PC-9 (cell line): Measurements from ENCODE around the gene EPHB4. TPM values are rescaled to one million over a fixed set of nuclear protein-coding genes. Genes with fewer than 3 reads are reported as not detected.

Experiments
- BruUV-seq: library from RNA; stranded (reverse); fragments of 400-500 nt; replicated peaks from 2 replicates; lab custom pipeline; 2021; lab: Mats Ljungman, UMichigan
- CTCF ChIA-PET: fragments of 300-600 bp; sonication (Branson Sonifier 250); formaldehyde crosslinking; loops from one replicate; lab custom pipeline; 2022; ENCODE audit warnings: antibody characterized with exemption; lab: Charles Lee
- POLR2A ChIA-PET: fragments of 300-600 bp; sonication (Branson Sonifier 250); formaldehyde crosslinking; loops from one replicate; lab custom pipeline; 2022; ENCODE audit warnings: antibody characterized with exemption; ENCODE audit not compliant: unreplicated experiment; lab: Charles Lee
- DNase-seq, 2 experiments: peaks; one replicate each; pipeline versions ENCODE4 v3.0.0 to v3.0.0-alpha.2; 2015 to 2022; ENCODE audit warnings: mixed read lengths in 1 of 2
- H2AFZ ChIP-seq: fragments of 200-600 bp; sonication (generic); 2 replicates; pipeline ENCODE4 v1.8.1; 2017; ENCODE audit warnings: antibody characterized with exemption
- H3F3A ChIP-seq: fragments of 200-600 bp; sonication (generic); 2 replicates; pipeline ENCODE4 v1.8.1; 2017; ENCODE audit warnings: antibody characterized with exemption, mild to moderate bottlenecking, low read depth; ENCODE audit not compliant: insufficient read depth
- H3K27ac ChIP-seq: fragments of 200-600 bp; sonication (generic); 2 replicates; pipeline ENCODE4 v1.6.1; 2016; ENCODE audit warnings: mixed run types
- H3K27me3 ChIP-seq: fragments of 200-600 bp; sonication (generic); 2 replicates; pipeline ENCODE4 v1.6.1; 2016; ENCODE audit warnings: low read depth, mixed run types; ENCODE audit not compliant: insufficient read depth
- H3K36me3 ChIP-seq: fragments of 200-600 bp; sonication (generic); 2 replicates; pipeline ENCODE4 v1.6.1; 2016; ENCODE audit warnings: low read depth, mixed run types
- H3K4me1 ChIP-seq: fragments of 200-600 bp; sonication (generic); replicated peaks from 2 replicates; pipeline ENCODE4 v1.6.1; 2016; ENCODE audit warnings: mixed run types; ENCODE audit not compliant: insufficient read depth
- H3K4me2 ChIP-seq: fragments of 200-600 bp; sonication (generic); 2 replicates; pipeline ENCODE4 v1.6.1; 2017; ENCODE audit warnings: mixed run types
- H3K4me3 ChIP-seq: fragments of 200-600 bp; sonication (generic); 2 replicates; pipeline ENCODE4 v1.6.1; 2016; ENCODE audit warnings: mixed run types
- H3K79me2 ChIP-seq: fragments of 200-600 bp; sonication (generic); 2 replicates; pipeline ENCODE4 v1.6.1; 2017; ENCODE audit warnings: low read depth, mixed run types
- H3K9me2 ChIP-seq: fragments of 200-600 bp; sonication (generic); 2 replicates; pipeline ENCODE4 v1.8.1; 2017; ENCODE audit warnings: mild to moderate bottlenecking; ENCODE audit not compliant: insufficient read depth
- H3K9me3 ChIP-seq: fragments of 200-600 bp; sonication (generic); 2 replicates; pipeline ENCODE4 v1.8.1; 2016; ENCODE audit warnings: low read depth; ENCODE audit not compliant: insufficient read depth
- H4K20me1 ChIP-seq: fragments of 200-600 bp; sonication (generic); 2 replicates; pipeline ENCODE4 v1.8.1; 2017; ENCODE audit not compliant: insufficient read depth
- EZH2 ChIP-seq: fragments of 200-600 bp; sonication (generic); IDR thresholded peaks from 2 replicates; pipeline ENCODE4 v1.8.0; 2017; ENCODE audit warnings: antibody characterized with exemption, low read depth
- intact Hi-C: fragments of 100-400 bp; cut with micrococcal nuclease; formaldehyde crosslinking; loops from one replicate; pipeline ENCODE4 v1.10.0; 2022; ENCODE audit not compliant: unreplicated experiment
- total RNA-seq: library from RNA; stranded (reverse); gene quantifications from 2 replicates; pipeline ENCODE4 v1.2.3, GENCODE V29; 2021
- TF ChIP-seq, protein P1 (sequence below): fragments of 200-600 bp; sonication (generic); conservative IDR thresholded peaks from 2 replicates; pipeline ENCODE4 v1.6.1; 2017; ENCODE audit warnings: mixed run types, antibody characterized with exemption, mild to moderate bottlenecking, moderate library complexity

Gene EPHB4
- total RNA-seq, 1 experiment from 2014 or later, result 79.4 TPM

DNA sequence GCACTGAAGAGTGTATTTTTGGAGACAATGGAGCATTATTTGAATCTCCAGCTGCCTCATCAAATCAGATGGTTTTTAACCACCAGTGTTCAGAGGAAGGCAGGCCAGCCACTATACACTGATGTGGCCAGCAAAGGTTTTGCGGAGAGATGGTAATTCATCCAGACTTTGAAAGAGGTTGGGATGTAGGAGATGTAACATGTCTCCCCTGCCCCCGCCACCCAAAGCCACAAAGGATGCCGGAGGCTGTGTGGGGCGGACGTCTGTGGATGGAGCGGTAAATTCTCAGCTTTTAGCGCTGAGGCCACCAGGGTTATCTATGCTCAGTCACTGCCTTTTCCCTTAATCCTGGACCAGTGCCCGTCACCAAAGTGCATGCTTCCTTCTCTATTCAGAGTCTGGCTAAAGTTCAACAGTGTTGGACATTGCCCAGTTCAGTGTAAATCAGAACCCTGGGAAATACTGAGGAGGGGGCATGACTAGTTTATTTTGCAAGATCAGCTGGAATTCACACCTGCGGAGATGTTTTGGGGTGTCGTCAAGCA, 36.2 kb upstream of the EPHB4 start:
- H3K36me3 ChIP-seq, result no peaks in the 10 kb centered on the region
- peaks cover 15% of the 10 kb centered on the region for H3K79me2 ChIP-seq
- H3K27ac ChIP-seq, result no peak overlapping the region
- TF ChIP-seq, protein P1, sequence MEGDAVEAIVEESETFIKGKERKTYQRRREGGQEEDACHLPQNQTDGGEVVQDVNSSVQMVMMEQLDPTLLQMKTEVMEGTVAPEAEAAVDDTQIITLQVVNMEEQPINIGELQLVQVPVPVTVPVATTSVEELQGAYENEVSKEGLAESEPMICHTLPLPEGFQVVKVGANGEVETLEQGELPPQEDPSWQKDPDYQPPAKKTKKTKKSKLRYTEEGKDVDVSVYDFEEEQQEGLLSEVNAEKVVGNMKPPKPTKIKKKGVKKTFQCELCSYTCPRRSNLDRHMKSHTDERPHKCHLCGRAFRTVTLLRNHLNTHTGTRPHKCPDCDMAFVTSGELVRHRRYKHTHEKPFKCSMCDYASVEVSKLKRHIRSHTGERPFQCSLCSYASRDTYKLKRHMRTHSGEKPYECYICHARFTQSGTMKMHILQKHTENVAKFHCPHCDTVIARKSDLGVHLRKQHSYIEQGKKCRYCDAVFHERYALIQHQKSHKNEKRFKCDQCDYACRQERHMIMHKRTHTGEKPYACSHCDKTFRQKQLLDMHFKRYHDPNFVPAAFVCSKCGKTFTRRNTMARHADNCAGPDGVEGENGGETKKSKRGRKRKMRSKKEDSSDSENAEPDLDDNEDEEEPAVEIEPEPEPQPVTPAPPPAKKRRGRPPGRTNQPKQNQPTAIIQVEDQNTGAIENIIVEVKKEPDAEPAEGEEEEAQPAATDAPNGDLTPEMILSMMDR, result no peak
- no peak for TF ChIP-seq EZH2
- H3K9me2 ChIP-seq, result no peaks in the 10 kb centered on the region
- intact Hi-C loops, result no loop called here
- H3F3A ChIP-seq, result peaks cover 23% of the 10 kb centered on the region
- no peaks in the 10 kb centered on the region for H3K9me3 ChIP-seq
- no TSS peak for BruUV-seq
- H2AFZ ChIP-seq, result no peak overlapping the region
- no peak for DNase-seq
- CTCF ChIA-PET, result no interaction called here
- H3K4me1 ChIP-seq, result peaks cover 13% of the 10 kb centered on the region
- no peaks in the 10 kb centered on the region for H3K27me3 ChIP-seq
- H4K20me1 ChIP-seq, result no peaks in the 10 kb centered on the region
- POLR2A ChIA-PET, result no interaction called here
- no peak overlapping the region for H3K4me2 ChIP-seq
- H3K4me3 ChIP-seq, result no peak overlapping the region

DNA sequence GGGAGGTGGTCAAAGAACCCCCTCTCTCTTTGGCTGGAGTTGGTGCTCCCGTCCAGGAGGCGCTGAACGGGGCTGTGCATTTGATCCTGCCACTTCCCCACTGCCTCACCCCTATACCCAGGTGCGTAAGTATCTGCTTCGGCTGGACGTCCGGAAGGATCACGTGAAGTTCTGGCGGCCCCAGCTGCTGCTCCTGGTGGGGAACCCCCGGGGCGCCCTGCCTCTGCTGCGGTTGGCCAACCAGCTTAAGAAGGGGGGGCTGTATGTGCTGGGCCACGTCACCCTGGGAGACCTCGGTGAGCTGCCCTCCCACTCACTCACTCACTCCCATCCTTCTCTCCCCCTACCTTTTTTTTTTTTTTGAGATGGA, 34.3 kb upstream of the EPHB4 start:
- H3K36me3 ChIP-seq, result no peaks in the 10 kb centered on the region
- H3K79me2 ChIP-seq, result 0 out of 2 replicates have a peak, but pooled peaks cover 1% of the 10 kb centered on the region
- BruUV-seq, result no TSS peak
- intact Hi-C loops, result no loop called here
- TF ChIP-seq, protein P1, result no peak
- no peak for TF ChIP-seq EZH2
- H3K9me2 ChIP-seq, result no peaks in the 10 kb centered on the region
- peaks cover 19% of the 10 kb centered on the region for H3F3A ChIP-seq
- no peaks in the 10 kb centered on the region for H4K20me1 ChIP-seq
- ChIA-PET POLR2A (no interaction called here), CTCF (no interaction called here)
- no peak overlapping the region for H3K27ac ChIP-seq
- H3K27me3 ChIP-seq, result no peaks in the 10 kb centered on the region
- no peak overlapping the region for H3K4me2 ChIP-seq
- no peak for DNase-seq
- no peaks in the 10 kb centered on the region for H3K9me3 ChIP-seq
- peaks cover 5% of the 10 kb centered on the region; the same call in 1 of the 2 replicates for H3K4me1 ChIP-seq
- H2AFZ ChIP-seq, result no peak overlapping the region
- no peak overlapping the region for H3K4me3 ChIP-seq

DNA sequence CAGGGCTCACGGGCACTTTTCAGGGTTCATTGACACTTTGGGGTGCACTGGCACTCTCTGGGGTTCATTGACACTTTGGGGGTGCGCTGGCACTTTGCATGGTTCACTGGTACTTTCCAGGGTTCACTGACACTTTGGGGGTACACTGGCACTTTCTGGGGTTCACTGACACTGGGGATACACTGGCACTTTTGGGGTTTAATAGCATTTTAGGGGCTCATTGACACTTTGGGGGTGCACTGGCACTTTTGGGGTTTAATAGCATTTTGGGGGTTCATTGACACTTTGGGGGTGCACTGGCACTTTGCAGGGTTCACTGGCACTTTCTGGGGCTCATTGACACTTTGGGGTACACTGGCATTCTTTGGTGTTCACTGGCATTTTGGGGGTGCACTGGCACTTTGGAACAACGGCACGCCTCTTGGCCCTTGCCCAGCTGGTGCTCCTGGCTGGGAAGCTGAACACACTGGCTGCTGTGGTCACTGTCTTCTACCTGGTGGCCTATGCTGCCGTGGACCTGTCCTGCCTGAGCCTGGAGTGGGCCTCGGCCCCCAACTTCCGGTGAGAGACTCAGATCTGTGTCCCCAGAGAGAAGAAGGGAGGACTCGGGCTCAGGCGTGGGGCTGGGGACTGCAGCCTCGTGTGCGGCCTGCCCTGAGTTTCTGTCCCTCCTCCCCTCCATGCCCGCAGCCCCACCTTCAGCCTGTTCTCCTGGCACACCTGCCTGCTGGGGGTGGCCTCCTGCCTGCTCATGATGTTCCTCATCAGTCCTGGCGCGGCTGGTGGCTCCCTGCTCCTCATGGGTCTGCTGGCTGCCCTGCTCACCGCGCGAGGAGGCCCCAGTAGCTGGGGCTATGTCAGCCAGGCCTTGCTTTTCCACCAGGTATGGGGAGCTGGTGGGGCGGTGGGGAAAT, 33.6 kb upstream of the EPHB4 start:
- no peaks in the 10 kb centered on the region for H3K36me3 ChIP-seq
- H3K9me3 ChIP-seq, result no peaks in the 10 kb centered on the region
- TF ChIP-seq, protein P1, result no peak
- no peak for TF ChIP-seq EZH2
- H2AFZ ChIP-seq, result no peak overlapping the region
- H3K79me2 ChIP-seq, result no peaks in the 10 kb centered on the region
- CTCF ChIA-PET, result no interaction called here
- H3K4me1 ChIP-seq, result no peaks in the 10 kb centered on the region
- no peak overlapping the region for H3K27ac ChIP-seq
- no peak overlapping the region for H3K4me2 ChIP-seq
- intact Hi-C loops, result no loop called here
- H3K9me2 ChIP-seq, result no peaks in the 10 kb centered on the region
- H3F3A ChIP-seq, result peaks cover 14% of the 10 kb centered on the region
- H3K27me3 ChIP-seq, result no peaks in the 10 kb centered on the region
- no peaks in the 10 kb centered on the region for H4K20me1 ChIP-seq
- POLR2A ChIA-PET, result no interaction called here
- H3K4me3 ChIP-seq, result no peak overlapping the region
- BruUV-seq, result no TSS peak
- no peak for DNase-seq
